Panc1 (cell line): Measurements from ENCODE around the gene CYP4F2.

ENCODE experiments used
- POLR2AphosphoS5 ChIP-seq: IDR thresholded peaks from 2 replicates; pipeline ENCODE4 v1.6.1; 2012; ENCODE audit warnings: mild to moderate bottlenecking, low read depth, low read length, moderate library complexity
- REST ChIP-seq, 2 experiments: IDR thresholded peaks; 2 replicates each; pipeline ENCODE4 v1.6.1; 2011 to 2012; ENCODE audit warnings: low read depth in 2 of 2, control low read depth in 1 of 2, low read length in 1 of 2, mild to moderate bottlenecking in 1 of 2, moderate library complexity in 1 of 2; ENCODE audit not compliant: insufficient read depth in 1 of 2
- TCF7L2 ChIP-seq: IDR thresholded peaks from 2 replicates; pipeline ENCODE4 v1.6.1; 2011; ENCODE audit warnings: mild to moderate bottlenecking, low read depth, low read length, inconsistent platforms
- TF ChIP-seq, protein P1 (sequence below): fragments of 450-650 bp; IDR thresholded peaks from 2 replicates; pipeline ENCODE4 v1.5.1; 2017; ENCODE audit warnings: mild to moderate bottlenecking

DNA sequence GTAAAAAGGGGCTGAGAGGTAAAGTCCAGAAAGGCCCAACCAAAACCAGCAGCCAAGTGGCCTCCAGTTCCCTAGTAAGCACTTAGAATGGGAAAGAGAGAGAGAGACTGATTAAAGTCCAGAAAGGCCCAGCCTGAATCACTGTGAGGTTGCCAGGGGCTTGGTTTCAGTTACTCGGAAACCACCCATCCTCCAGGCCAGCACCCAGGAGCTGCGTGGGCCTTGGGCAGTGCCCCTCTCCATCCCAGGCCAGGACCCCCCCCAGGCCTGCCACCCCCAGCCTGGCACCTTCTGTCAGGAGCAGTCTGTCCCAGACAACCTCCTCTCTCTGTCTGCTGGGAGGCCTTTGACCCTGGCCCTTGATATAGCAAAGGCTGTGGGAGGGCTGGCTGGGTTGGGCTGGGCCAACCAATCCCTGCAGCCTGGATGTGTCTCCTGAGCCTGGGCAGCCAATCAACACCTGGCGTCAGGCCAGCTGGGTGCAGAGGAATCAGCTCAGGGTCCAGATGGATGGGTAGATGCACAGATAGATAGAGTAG is at the start of gene CYP4F2:
- TF ChIP-seq, protein P1, sequence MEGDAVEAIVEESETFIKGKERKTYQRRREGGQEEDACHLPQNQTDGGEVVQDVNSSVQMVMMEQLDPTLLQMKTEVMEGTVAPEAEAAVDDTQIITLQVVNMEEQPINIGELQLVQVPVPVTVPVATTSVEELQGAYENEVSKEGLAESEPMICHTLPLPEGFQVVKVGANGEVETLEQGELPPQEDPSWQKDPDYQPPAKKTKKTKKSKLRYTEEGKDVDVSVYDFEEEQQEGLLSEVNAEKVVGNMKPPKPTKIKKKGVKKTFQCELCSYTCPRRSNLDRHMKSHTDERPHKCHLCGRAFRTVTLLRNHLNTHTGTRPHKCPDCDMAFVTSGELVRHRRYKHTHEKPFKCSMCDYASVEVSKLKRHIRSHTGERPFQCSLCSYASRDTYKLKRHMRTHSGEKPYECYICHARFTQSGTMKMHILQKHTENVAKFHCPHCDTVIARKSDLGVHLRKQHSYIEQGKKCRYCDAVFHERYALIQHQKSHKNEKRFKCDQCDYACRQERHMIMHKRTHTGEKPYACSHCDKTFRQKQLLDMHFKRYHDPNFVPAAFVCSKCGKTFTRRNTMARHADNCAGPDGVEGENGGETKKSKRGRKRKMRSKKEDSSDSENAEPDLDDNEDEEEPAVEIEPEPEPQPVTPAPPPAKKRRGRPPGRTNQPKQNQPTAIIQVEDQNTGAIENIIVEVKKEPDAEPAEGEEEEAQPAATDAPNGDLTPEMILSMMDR, result no peak
- TF ChIP-seq REST (IDR thresholded peaks at IDR 0.05; ENCODE audit: insufficient read depth in 1 of 2, low read depth in 2 of 2, low read length in 1 of 2) (no peak), POLR2AphosphoS5 (no peak), TCF7L2 (no peak)
